ENCODE data around the gene SLC16A2.

SLC16A2 gene

DNA sequence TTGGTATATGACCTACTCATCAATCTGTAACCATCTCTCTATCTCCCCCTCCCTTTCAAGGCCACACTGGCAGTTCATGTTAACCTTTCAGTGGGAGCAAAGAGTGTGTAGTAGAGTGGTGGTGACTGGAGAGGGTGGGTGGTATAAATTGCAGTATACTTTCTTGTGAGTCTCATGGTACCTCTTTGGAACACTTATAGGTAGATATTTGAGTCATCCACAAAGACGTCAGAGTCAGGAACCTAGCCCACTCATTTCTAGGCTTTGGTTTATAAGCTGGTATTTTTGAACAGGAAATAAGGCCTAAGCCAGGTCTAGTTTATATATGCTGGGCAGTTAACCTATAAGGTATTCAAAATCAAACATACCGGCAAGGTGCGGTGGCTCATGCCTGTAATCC is 156.8 kb downstream of the SLC16A2 start:
- Histone ChIP-seq H3K27ac (ENCODE audit: low read length) (no peak overlapping the region), H3K36me3 (ENCODE audit: control insufficient read depth, insufficient read depth, low read length) (no peaks in the 10 kb centered on the region), H3K27me3 (ENCODE audit: control insufficient read depth, insufficient read depth, low read length) (no peaks in the 10 kb centered on the region), H3K9me3 (ENCODE audit: control insufficient read depth, insufficient read depth, low read length) (no peaks in the 10 kb centered on the region), H3K4me3 (ENCODE audit: low read length) (no peak overlapping the region), H3K4me1 (ENCODE audit: control insufficient read depth, insufficient read depth, low read length) (no peaks in the 10 kb centered on the region)
- WGBS (ENCODE audit: insufficient coverage, insufficient read length): no CpG with 5 or more reads among the region's 3 CpGs
- no peak for DNase-seq (ENCODE audit: low read depth, low spot score)

DNA sequence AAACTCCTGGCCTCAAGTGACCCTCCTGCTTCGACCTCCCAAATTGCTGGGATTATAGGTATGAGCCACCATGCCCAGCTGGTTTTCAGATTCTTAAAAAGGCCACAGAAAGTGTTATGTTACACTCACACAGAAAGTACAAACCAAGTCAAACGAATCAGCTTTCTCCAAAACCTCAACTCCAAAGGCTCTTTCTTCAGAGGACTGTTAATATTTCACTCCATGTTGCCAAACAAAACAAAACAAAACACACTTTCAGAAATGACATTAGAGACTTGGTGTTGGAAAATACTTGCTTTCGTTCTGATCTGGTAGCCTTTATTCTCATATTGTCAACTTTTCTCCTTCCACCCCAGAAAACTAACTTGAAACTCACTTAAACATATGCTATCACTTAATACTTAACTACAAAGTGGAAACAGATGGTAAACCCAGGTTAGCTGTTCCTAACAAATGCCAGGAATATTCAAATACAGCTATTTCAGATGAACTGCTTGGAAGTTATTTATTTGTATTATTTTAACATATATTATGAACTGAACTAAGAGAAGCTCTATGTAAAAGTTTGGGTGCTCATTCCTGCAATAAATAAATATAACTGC is 158.4 kb downstream of the SLC16A2 start:
- H3K36me3 ChIP-seq (ENCODE audit: control insufficient read depth, insufficient read depth, low read length): no peaks in the 10 kb centered on the region
- H3K4me1 ChIP-seq (ENCODE audit: control insufficient read depth, insufficient read depth, low read length): no peaks in the 10 kb centered on the region
- H3K9me3 ChIP-seq (ENCODE audit: control insufficient read depth, insufficient read depth, low read length): no peaks in the 10 kb centered on the region
- H3K4me3 ChIP-seq (ENCODE audit: low read length): no peak overlapping the region
- H3K27me3 ChIP-seq (ENCODE audit: control insufficient read depth, insufficient read depth, low read length): no peaks in the 10 kb centered on the region
- no peak for DNase-seq (ENCODE audit: low read depth, low spot score)
- no CpG with 5 or more reads among the region's 3 CpGs for WGBS (ENCODE audit: insufficient coverage, insufficient read length)
- H3K27ac ChIP-seq (ENCODE audit: low read length): no peak overlapping the region

Data from iPS DF 6.9 (cell line).